HL-60 (cell line): ENCODE measurements around the gene ASIC3.

Experiments used
- DNase-seq, 2 experiments: peaks; one replicate each; pipeline ENCODE4 v3.0.0-alpha.2; 2010 to 2020; ENCODE audit warnings: low read depth in 1 of 2, low spot score in 1 of 2
- H3K27ac ChIP-seq: fragments of 250-450 bp; sonication (Bioruptor Pico); replicated peaks from 2 replicates; pipeline ENCODE4 v1.5.1; 2020; ENCODE audit warnings: mild to moderate bottlenecking, moderate library complexity
- H3K27me3 ChIP-seq: fragments of 250-450 bp; sonication (Bioruptor Pico); 2 replicates; pipeline ENCODE4 v1.5.1; 2021; ENCODE audit warnings: mild to moderate bottlenecking, moderate library complexity; ENCODE audit not compliant: insufficient read depth, poor library complexity, severe bottlenecking
- H3K4me3 ChIP-seq: replicated peaks from 2 replicates; pipeline ENCODE4 v1.5.1; 2011; ENCODE audit warnings: mild to moderate bottlenecking, control low read depth, low read length; ENCODE audit not compliant: insufficient read depth
- GABPA ChIP-seq: IDR thresholded peaks from 2 replicates; pipeline ENCODE4 v1.6.1; 2012; ENCODE audit warnings: low read depth
- POLR2AphosphoS5 ChIP-seq: IDR thresholded peaks from 2 replicates; pipeline ENCODE4 v1.6.1; 2012; ENCODE audit warnings: low read depth
- SPI1 ChIP-seq: IDR thresholded peaks from 2 replicates; pipeline ENCODE4 v1.6.1; 2012; ENCODE audit warnings: low read depth, mild to moderate bottlenecking, borderline replicate concordance
- TF ChIP-seq, protein P1 (sequence below): IDR thresholded peaks from 2 replicates; pipeline ENCODE4 v1.6.1; 2012; ENCODE audit warnings: low read depth; ENCODE audit not compliant: insufficient replicate concordance
- TF ChIP-seq, protein P2 (sequence below): IDR thresholded peaks from one replicate; pipeline ENCODE4 v1.5.1; 2011; ENCODE audit warnings: low read length, control low read depth, inconsistent platforms; ENCODE audit not compliant: insufficient read depth

The ASIC3 gene

DNA sequence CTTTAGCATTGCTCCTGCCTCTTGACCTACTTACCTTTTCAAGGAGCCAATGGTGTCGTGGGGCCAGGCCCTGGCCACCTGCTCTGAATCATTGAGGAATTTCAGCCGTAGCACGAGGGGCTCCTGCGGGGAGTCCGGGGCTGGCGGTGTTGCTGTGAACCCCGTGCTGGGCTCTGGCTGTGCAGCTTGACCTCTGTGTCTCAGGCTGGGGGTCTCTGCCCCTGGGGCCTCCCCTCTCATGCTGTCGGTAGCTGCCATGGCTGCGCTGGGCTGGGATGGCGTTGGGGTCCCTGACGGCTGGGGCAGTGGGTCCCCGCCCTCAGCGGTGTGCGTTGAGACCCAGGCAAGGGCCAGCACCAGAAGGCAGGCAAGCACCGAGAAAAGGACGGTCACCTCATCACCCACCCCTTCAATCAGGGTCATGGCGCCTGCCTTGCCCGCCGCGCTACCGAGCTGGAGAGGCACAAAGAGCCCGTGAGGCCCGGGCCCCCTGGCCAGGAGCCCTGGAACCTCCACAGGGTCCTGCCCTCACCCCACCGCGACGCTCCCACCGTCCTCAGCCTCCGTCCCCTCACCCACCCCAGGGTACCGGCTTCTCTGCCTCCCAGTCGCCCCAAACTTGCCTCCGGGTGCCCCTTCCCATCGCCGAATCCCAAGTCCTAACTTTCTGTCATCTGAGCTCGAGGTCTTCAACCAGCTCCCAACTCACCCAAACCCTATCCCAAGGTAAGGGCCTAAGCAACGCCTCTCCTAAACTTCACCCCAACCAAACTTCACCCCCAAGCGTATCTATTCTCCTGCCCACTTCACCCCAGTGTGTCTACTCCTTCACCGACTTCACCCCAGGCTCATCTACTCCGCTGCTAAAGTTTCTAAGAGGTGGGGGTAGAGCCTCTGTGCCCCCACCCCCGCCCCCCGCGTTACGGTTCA lies 34.1 kb downstream of the ASIC3 start:
- Histone ChIP-seq H3K27me3 (no peaks in the 10 kb centered on the region), H3K27ac (peak overlapping the region; percentile 70), H3K4me3 (peak overlapping the region; percentile 77)
- DNase-seq = no peak
- no peak for TF ChIP-seq SPI1
- TF ChIP-seq POLR2AphosphoS5 = no peak
- TF ChIP-seq, protein P1, sequence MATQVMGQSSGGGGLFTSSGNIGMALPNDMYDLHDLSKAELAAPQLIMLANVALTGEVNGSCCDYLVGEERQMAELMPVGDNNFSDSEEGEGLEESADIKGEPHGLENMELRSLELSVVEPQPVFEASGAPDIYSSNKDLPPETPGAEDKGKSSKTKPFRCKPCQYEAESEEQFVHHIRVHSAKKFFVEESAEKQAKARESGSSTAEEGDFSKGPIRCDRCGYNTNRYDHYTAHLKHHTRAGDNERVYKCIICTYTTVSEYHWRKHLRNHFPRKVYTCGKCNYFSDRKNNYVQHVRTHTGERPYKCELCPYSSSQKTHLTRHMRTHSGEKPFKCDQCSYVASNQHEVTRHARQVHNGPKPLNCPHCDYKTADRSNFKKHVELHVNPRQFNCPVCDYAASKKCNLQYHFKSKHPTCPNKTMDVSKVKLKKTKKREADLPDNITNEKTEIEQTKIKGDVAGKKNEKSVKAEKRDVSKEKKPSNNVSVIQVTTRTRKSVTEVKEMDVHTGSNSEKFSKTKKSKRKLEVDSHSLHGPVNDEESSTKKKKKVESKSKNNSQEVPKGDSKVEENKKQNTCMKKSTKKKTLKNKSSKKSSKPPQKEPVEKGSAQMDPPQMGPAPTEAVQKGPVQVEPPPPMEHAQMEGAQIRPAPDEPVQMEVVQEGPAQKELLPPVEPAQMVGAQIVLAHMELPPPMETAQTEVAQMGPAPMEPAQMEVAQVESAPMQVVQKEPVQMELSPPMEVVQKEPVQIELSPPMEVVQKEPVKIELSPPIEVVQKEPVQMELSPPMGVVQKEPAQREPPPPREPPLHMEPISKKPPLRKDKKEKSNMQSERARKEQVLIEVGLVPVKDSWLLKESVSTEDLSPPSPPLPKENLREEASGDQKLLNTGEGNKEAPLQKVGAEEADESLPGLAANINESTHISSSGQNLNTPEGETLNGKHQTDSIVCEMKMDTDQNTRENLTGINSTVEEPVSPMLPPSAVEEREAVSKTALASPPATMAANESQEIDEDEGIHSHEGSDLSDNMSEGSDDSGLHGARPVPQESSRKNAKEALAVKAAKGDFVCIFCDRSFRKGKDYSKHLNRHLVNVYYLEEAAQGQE = no peak
- no peak for TF ChIP-seq GABPA
- TF ChIP-seq, protein P2, sequence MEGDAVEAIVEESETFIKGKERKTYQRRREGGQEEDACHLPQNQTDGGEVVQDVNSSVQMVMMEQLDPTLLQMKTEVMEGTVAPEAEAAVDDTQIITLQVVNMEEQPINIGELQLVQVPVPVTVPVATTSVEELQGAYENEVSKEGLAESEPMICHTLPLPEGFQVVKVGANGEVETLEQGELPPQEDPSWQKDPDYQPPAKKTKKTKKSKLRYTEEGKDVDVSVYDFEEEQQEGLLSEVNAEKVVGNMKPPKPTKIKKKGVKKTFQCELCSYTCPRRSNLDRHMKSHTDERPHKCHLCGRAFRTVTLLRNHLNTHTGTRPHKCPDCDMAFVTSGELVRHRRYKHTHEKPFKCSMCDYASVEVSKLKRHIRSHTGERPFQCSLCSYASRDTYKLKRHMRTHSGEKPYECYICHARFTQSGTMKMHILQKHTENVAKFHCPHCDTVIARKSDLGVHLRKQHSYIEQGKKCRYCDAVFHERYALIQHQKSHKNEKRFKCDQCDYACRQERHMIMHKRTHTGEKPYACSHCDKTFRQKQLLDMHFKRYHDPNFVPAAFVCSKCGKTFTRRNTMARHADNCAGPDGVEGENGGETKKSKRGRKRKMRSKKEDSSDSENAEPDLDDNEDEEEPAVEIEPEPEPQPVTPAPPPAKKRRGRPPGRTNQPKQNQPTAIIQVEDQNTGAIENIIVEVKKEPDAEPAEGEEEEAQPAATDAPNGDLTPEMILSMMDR = no peak

DNA sequence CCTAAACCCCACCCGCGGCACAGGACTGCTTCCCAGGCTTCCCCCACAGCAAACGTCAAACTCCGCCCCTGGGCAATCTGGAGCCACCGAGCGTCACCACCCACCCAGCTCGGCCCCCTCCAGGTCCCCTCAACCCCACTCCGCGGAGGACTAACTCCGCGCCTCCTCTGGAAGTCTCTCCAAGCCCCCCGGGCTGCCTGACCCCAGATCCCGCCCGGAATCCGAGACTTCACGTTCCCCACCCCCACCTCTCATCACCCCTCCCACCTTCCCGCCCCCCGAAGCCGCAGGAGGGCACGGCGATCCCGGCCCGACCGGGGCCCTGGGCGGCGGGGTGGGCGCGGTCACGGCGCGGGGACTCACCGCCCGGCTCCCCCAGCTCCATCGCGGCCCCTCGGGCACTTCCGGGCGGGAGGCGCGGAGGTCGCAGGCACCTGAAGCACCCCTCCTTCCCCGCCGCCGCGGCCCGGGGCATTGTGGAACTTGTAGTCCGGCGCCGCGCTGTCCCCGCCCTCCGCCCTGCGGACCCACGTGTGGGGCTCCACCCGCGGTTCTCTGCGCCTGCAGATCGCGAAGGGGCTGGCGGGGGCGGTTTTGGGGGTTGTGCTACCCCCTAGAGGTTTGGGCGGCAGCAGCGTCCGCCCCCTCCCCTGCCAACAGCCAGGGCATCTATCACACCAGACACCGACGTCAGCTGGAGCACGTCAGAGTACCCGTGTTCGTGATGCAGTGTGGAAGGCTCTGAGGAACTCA lies 34.9 kb downstream of the ASIC3 start, which contains the start of gene TMUB1:
TSS of gene TMUB1 (minus strand) at position 423 of the 753 bp plus-strand sequence. CDS start 930 bp downstream, outside the sequence.
- peak in 1 of 2 experiments; percentile 74 for DNase-seq
- peak within 1 kb of the TSS; percentile 77 for H3K4me3 ChIP-seq
- TF ChIP-seq SPI1 (no peak), GABPA (0 out of 2 replicates have a peak, but pooled peaks have one; percentile 26)
- TF ChIP-seq, protein P1 = no peak
- H3K27me3 ChIP-seq = no peaks in the 10 kb centered on the region
- peak within 1 kb of the TSS; percentile 70 for H3K27ac ChIP-seq

DNA sequence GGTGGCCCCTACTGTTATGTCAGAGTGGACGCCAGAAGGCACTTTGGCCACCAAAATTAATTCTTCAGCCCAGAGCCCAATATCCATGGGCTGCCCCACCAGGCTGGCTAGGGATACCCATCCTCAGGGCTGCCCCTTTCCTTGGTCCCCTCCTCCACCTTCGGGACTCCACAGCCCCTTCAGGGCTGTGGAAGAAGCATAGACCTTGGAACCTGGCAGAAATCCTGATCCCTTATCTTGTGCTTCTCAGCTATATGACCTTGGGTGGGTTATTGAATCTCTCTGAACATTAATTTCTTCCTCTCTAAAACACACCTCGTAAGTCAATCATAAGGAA lies 35.5 kb downstream of the ASIC3 start:
- H3K27ac ChIP-seq = no peak overlapping the region

More for the DNA sequence above, 35.5 kb downstream of the ASIC3 start:
- Histone ChIP-seq H3K4me3 (peak overlapping the region; percentile 77), H3K27me3 (no peaks in the 10 kb centered on the region)
- TF ChIP-seq POLR2AphosphoS5 (no peak), GABPA (no peak), SPI1 (no peak)
- TF ChIP-seq, protein P2 = no peak
- TF ChIP-seq, protein P1 = no peak
- DNase-seq = no peak
